A172 (cell line): ENCODE data around the gene ZBTB8A. TPM values are rescaled to one million over a fixed set of nuclear protein-coding genes. Genes with fewer than 3 reads are reported as not detected.
"Not testable (repeated sequence)": the region's sequence is repeated elsewhere in the genome, so short reads cannot be mapped to it uniquely, and the experiment has no call there.

Experiments
- DNase-seq: peaks from one replicate; pipeline ENCODE4 v3.0.0-alpha.2; 2015; ENCODE audit warnings: low spot score
- total RNA-seq: library from RNA; depleted of rRNA; stranded (reverse); fragments of >200 nt; shearing (Covaris generic); gene quantifications from 2 replicates; pipeline ENCODE4 v1.2.3, GENCODE V29; 2014; rRNA removed

ZBTB8A gene
- 3.6 and 3.9 TPM in 2 replicates for total RNA-seq

DNA sequence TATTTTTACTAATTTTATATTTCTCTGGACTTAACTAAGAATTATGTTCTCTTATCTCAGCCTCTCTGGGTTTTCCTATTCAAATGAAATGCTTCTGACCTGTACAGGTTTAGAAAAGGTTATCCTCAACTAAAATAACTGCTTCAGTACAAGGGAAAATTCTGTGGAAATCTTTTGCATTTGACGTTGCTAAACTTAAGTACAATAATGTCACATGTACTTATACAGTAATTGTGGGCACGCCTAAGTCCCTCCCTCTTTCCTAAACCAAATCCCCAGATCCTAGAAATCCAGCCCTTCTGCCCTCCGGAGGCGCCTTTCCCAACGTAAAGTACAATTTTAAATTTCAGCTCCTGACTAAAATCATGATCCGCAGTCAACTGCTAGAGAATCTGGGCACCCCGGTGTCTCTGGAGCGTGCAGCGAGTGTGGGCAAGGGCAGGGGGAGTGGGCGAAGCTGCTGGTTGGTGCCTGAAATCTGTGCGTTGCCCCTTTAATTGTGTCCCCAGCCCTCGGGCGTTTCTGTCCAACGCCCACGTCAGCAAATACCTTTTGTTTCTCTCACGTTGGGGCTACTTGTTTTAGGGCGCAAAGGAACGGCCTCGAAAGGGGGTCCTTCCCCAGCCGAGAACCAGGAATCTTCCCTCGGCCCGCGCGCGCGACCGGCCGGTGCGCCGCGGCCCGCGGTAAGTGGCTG lies at the start of gene ZBTB8A:
TSS of gene ZBTB8A (plus strand) at position 541 of the 697 bp plus-strand sequence. CDS start 53,505 bp downstream, outside the sequence.
- DNase-seq: peak; percentile 34

DNA sequence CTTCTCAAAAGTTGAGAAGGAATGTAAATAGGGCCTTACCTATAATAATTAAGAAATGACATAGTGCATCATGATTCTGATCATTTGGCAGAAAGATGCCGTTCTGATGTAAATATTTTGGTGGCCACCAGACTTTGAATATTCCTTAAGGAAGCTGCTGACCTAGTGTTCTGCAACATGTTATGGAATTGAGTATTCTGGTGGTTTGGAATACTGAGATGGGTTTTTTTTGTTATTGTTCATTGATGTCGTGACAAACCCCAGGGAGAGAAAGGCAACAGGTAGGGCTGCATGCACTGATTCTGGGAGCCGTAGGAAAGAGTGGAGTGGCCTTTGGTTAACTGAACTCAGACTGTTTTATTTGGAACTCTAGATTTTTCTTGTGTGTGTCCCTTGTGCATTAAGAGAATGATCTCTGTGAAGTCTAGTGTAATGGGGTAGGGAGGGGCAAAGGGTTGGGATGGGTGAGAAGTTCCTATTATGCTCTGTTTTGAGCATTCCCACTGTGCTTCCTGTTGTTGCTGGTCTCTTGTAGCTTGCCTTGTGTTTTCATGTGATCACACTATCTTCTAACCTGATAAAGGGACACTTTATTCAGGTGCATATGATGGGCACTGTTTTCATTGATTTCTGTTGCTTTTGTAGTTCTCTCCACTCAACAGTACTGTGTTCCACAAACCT lies 49.3 kb upstream of the ZBTB8A start:
- DNase-seq: no peak

DNA sequence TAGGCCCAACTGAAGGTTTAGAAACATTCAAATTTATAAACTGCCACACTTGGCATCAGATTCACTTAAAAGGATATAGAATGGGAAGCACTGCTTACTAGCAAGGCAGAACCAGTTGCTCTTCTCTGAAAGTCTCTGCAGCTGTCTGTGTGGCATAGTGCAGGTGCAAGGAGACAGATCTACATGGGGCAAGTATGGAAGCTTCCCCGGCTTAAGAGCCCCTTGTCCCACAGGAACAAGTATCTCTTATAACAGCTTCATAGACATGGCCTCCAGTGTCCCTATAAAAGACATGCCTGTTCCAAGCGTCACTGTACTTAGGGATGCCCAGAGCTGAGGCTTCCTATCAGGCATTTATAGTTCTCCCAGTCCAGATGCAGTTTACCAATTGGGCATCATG lies 47.8 kb upstream of the ZBTB8A start:
- DNase-seq: no peak

DNA sequence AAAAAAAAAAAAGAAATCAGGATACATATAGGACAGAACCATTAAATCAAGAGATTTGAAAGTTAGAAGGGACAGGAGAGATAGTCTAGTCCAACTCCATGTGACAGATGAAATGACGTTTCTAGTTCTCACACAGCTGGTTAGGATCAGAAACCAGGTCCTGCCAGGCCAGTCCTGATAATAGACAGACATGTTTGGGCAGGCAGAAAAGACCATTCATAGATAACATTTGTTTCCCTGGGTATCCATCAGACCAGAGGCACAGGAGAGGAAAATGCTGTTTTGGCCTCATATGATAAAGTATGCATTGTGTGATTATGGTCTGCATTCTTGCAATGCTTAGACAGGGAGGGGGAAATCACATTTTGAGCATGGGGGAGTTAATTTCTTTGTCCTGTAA lies 45.0 kb upstream of the ZBTB8A start:
- DNase-seq: no peak

DNA sequence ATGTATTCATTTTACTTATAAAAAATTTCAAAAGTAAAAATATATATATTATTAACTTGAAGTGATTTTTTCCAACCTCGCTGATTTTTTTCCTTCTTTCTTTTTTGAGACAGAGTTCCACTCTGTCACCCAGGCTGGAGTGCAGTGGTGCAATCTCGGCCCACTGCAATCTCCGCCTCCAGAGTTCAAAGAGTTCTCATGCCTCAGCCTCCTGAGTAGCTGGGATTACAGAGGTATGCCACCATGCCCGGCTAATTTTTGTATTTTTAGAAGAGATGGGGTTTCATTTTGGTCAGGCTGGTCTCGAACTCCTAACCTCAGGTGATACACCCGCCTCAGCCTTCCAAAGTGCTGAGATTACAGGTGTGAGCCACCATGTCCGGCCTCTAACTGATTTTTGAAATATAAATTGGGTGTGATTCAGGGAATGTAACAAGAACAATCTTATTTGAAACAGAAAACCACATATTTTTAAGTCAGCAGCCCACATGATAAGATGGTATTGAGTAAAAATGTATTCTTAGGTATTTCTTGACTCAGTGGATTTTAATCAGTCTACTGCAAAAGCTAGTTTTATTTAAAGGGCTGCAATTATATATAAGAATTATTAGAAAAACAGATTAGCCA lies 44.4 kb upstream of the ZBTB8A start:
- no peak for DNase-seq

DNA sequence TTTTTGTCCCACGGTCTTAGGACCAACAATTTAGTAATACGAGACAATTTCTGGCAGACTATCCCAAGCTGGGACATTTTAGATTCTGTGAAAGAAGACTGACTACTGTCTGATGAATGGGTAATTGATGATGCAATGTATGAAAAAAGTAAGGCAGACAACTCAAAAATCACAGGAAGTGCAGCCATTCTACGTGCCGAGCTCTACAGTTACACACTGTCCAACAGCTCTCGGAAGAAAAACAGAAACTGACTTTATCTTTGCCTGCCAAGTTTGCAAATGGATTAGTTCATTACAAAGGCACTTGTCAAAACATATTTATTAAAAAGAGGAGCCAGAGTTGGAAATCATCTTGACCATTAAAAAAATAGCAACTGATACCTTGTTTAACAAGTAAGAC lies 43.1 kb upstream of the ZBTB8A start:
- DNase-seq: no peak

DNA sequence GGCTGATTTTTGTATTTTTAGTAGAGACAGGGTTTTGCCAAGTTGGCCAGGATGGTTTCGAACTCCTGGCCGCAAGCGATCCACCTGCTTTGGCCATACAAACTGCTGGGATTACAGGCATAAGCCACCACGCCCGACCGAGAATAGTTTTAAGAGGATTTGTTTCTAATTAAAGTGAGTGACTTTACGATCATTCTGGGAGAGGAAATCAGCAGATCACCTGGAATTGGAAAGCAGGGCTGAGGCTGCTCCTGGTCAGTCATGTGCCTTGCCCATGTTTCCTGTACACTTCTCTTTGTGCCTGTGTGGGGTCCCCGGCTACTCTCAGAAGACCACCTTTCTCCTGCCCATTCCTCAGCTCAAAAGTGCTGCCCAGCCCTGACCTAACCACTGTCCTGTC lies 40.5 kb upstream of the ZBTB8A start:
- DNase-seq: no peak

DNA sequence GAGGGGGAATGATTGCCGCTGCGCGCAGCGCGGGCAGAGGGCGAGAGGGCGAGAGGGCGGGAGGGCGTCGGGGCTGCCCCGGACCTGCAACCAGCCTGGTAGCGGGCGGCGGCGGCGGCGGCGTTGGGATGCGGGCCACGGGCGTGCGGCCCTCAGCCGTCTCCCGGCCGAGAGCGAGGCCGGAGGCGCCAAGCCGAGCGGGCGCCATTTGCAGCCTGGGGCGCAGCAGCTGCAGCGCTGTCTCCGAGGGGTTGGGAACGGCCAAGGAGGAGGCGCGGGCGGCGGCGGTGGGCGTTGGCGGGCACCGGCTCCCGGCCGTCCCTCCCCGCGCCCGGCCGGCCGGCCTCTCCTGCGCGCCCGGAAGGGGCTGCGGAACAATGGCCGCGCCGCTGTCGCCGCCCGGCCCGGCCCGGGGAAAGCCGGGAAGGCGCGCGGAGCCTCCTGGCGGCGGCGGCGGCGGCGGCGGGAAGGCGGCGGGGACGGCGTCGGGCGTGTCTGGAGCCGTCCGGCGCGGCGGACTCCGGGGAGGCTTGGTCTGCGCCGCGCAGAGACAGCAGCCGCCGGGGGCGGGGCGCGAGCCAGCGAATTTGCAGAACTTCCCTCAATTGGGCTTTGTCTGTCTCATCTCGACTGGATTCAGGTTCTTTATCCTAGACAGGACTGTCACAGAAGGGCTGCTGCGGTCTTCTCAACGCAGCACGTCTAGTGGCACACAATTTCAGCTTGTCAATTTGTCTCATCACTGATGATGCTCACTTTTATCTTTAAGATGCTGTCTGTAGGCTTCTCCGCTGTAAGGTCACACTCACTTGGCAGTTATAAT lies 38.6 kb upstream of the ZBTB8A start:
- DNase-seq: peak; percentile 11

DNA sequence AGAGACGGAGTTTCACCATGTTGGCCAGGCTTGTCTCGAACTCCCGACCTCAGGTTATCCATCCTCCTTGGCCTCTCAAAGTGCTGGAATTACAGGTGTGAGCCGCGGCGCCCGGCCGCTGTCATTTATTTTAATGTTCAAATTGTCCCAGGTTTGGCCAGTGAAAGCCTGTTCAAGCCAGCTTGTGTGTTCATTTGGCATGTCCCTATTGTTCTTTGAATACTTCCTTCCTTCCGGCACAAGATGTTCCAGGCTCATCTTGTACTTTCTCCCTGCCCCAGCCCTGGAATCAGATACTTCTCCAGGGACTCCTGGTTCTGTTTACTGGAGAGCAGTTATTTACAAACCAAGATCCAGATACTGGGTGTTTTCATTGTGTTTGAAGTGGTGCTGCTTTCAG lies 37.4 kb upstream of the ZBTB8A start:
- DNase-seq: no peak

DNA sequence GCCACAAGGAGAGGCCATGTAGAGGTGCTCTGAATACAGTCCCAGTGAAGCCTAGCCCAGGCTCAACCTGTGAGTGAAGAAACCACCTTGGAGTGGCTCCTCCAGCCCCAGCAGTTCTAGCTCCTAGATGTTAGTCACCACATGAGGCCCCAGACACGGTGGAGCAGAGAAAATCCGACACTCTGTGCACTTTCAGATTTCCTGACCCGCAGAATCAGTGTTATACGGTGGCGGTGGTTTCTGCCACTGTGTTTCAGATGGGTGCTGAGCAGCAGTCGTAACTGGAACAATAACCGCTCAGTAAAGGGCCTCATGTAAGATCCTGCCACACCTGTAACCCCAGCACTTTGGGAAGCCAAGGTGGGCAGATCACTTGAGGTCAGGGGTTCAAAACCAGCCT lies 36.1 kb upstream of the ZBTB8A start:
- DNase-seq: no peak

DNA sequence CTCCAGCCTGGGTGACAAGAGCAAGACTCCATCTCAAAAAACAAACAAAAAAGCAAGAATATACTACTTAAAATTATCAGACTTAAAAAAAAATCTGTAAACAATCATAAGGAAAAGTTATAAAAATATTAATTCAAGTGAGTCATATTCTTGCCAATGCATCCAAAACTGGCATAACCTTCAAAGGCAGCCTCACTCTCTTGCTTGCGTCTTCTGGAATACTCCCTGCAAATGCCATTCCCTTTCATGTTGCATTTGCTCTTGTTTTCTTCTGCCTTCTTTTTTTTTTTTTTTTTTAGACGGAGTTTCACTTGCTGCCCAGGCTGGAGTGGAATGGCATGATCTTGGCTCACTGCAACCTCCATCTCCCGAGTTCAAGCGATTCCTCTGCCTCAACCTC lies 32.2 kb upstream of the ZBTB8A start:
- no peak for DNase-seq

DNA sequence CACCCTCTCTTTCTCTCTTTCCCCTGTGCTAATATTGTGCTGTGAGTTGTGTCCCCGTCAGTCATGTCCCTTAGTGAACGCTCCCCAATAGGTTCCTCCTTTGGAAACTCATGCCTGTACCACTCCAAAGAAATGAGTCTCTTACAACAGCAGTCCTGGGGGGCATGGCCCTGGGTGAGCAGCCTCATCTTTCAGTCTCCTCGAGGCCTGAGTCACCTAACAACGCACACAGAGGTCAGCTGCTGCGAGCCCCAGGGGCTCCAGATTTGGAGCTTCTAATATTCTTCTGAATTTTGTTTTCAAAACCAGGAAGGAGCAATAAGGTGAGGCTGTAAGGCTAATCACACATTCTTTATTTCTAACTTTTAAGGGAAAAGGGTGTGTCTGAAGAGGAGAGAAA lies 30.5 kb upstream of the ZBTB8A start:
- no peak for DNase-seq

DNA sequence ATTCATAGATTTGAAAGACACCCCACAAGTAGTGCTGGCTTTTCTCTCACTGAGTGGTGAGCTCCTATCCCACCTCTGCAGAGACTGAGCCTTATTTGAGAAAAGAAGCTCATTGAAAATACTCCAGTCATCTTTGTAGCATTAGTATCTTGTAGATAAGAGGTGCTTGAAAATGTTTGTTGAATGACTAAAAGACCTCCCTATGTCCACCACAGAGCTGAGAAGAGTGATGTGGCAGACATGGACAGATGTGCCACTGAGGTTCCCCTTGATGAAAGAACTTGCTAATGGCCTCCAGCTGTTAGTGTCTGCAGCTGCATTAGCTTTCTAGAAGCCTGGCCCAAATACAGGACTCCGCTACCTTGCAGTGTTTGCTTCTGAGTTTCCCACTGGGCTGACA lies 29.3 kb upstream of the ZBTB8A start:
- no peak for DNase-seq

DNA sequence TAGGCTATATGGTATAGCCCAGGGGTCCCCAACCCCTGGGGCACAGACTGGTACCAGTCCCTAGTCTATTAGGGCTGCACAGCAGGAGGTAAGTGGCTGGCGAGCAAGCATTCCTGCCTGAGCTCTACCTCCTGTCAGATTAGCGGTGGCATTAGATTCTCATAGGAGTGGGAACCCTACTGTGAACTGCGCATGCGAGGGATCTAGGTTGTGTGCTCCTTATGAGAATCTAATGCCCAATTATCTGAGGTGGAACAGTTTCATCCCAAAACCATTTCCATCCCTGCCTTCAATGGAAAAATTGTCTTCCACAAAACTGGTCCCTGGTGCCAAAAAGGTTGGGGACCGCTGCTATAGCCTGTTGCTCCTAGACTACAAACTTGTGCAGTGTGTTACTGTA lies 22.8 kb upstream of the ZBTB8A start:
- DNase-seq: no peak

DNA sequence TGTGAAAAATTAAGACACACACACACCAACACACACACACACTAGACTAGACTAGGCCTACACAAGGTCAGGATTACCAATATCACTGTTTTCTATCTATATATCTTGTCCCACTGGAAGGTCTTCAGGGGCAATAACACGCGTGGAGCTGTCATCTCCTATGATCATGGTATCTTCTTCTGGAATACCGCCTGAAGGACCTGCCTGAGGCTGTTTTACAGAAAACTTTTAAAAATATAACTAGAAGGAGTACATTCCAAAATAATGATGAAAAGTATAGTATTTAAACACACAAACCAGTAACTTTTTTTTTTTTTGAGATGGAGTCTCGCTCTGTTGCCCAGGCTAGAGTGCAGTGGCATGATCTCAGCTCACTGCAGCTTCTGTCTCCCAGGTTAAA lies 20.3 kb upstream of the ZBTB8A start:
- DNase-seq: no peak

DNA sequence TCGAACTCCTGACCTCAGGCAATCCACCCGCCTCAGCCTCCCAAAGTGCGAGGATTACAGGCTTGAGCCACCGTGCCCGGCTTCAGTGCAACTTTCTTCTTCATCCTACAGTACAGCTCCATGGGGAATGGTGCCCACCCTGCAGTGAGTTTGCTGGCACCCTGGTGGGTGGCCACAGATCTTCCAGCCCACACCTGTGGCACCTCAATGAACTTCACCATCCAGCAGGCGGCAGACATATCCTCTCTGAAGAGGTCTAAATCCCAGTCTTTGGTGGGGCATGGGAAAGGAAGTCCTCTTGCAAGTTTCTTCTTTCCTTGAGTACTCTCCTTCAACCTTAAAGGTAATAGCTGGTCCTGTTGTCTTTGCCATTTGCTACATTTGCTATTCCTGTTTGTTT lies 18.1 kb upstream of the ZBTB8A start:
- no peak for DNase-seq

DNA sequence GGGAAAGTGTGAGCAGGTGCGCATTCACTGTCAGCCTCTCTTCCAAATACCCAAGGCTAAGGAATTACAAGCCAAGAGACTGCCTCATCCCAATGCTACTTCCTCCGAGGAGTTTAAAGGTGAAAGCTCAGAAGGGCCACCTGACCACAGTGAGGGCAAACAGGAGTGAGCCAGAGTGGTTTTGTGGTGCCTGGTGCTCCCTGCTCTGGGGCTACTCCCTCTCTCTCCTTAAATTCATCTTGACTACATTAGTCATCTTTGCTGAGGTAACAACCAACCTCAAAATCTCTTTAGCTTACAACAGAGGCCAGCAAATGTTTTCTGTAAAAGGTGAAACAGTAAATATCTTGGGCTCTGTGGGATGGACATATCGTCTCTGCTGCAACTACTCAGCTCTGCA lies 14.2 kb upstream of the ZBTB8A start:
- no peak for DNase-seq

DNA sequence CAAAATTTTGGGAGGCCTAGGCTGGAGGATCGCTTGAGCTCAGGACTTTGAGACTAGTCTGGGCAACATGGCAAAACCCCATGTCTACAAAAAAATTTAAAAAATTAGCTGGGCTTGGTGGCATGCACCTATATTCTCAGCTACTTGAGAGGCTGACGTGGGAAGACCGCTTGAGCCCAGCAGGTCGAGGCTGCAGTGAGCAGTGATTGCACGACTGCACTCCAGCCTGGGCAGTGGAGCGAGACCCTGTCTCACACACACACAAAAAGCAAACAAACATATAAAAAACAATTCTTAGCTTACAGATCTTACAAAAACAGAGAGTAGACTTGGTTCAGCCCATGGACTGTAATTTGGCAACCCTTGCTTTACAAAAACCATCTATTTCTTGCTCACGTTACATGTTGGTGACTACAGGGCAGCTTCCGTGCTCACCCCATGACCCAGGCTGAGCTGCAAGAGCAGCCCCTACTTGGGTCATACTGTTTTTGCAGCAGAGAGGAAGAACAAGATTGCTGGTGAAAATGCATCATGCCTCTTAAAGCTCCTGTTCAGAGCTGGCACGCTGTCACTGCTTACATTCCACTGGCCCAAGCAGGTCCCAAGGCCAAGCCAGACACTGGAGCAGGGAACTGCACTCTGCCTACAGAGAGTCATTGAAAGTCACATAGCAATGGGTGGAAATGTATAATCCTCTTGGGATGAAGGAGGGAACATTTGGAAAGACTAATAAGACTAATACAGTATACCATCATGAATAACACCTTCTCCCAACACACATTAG lies 13.4 kb upstream of the ZBTB8A start:
- DNase-seq: no peak

DNA sequence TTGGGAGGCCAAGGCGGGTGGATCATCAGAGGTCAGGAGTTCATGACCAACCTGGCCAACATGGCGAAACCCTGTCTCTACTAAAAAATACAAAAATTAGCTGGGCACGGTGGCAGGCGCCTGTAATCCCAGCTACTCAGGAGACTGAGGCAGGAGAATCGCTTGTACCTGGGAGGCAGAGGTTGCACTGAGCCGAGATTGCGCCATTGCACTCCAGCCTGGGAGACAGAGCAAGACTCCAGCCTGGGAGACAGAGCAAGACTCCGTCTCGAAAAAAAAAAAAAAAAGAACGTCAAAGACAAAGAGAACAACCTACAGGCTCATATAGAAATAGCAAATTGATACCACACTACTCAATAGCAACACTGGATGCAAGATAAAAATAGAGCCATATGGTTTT lies 10.7 kb upstream of the ZBTB8A start:
- DNase-seq: not testable (repeated sequence)

DNA sequence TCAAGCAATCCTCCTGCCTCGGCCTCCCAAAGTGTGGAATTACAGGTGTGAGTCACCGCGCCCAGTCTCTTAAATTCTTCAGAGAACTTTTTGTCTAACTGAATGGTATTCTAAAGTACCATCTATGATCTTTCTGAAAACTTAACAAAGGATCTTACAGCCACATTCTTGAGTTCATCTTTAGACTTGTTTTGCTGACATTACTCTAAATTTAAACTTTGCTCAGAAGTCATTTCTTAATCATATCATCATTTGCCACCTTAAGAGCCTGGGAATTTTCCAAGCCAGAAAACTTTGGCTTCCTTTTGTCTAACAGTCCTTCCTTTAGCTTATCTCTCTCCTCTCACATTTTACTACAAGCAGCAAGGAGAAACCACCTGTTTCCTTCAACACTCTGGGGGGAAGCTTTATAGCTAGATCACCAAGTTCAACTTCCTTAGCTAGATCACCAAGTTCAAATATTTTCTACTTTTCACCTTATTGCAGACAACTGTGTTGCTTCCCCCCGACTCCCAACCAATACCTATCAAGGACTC lies 5.4 kb upstream of the ZBTB8A start:
- no peak for DNase-seq

DNA sequence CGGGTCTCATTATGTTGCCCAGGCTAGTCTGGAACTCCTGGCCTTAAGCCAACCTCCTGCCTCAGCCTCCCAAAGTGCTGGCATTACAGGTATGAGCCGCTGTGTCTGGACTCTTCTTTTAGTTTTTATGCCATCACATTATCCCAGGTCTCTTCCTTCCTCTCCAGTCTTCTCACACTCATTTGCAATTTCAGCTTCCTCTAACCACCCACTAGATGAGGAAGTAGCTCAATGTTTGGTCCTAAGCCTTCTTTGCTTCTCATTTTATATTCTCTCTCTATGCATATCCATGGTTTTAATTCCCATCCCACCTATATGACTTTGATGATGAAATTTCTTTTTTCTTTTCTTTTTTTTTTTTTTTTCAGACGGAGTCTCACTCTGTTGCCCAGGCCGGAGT lies 3.1 kb upstream of the ZBTB8A start:
- DNase-seq: no peak
